Kidney epithelial cell (primary cell): Measurements from ENCODE around the gene SPATS1. TPM values are rescaled to one million over a fixed set of nuclear protein-coding genes. Genes with fewer than 3 reads are reported as not detected.

Source experiments
- DNase-seq: peaks from one replicate; pipeline ENCODE4 v3.0.0-alpha.2; 2010; ENCODE audit warnings: low read depth
- H3K27me3 ChIP-seq: 2 replicates; pipeline ENCODE4 v1.6.0; 2011; ENCODE audit warnings: low read length; ENCODE audit not compliant: control insufficient read depth, insufficient read depth
- H3K36me3 ChIP-seq: 2 replicates; pipeline ENCODE4 v1.5.1; 2011; ENCODE audit warnings: low read length; ENCODE audit not compliant: control insufficient read depth, insufficient read depth
- H3K4me3 ChIP-seq: 2 replicates; pipeline ENCODE4 v1.5.1; 2011; ENCODE audit warnings: low read depth, mild to moderate bottlenecking, control low read depth, low read length
- CTCF ChIP-seq: IDR thresholded peaks from 2 replicates; pipeline ENCODE4 v1.5.1; 2011; ENCODE audit warnings: mild to moderate bottlenecking, moderate library complexity, low read length, control low read depth, inconsistent platforms; ENCODE audit not compliant: insufficient read depth, poor library complexity, severe bottlenecking
- total RNA-seq: library from RNA; depleted of rRNA; stranded (reverse); fragments of >200 nt; gene quantifications from 2 replicates; pipeline ENCODE4 v1.2.3, GENCODE V29; 2015

Gene SPATS1
- total RNA-seq, 1 donor from 2014 or later: not detected

DNA sequence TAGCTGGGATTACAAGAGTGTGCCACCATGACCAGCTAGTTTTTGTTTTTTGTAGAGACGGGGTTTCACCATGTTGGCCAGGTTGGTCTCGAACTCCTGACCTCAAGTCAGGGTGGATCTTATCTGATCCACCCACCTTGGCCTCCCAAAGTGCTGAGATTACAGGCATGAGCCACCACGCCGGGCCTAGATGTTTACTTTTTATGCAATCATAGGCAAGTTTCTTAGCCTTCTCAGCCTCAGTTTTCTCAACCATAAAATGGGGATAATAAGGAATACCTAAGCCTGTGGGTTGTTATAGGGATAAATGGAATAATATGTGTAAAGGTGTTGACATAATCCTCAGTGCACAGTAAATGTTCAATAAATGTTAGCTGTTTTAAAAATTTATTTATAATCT is 9.8 kb downstream of the SPATS1 start:
- peaks cover 6% of the 10 kb centered on the region for H3K27me3 ChIP-seq
- DNase-seq: no peak
- TF ChIP-seq CTCF: no peak
- no peaks in the 10 kb centered on the region for H3K36me3 ChIP-seq
- no peak overlapping the region for H3K4me3 ChIP-seq

DNA sequence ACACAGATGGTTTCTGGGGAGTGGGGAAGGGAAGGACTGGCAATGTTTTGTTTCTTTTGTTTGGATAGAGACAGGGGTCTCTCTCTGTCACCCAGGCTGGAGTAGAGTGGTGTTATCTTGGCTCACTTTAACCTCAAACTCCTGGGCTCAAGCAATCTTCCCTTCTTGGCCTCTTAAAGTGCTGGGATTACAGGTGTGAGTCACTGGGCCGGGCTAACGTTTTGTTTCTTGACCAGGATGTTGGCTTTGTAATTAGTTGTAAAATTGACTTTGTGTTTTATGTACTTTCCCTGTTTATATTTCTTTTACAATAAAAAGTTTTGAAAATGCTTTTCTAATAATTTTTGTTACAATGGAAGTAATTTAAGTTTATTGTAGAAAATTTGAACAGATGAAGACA is 10.9 kb downstream of the SPATS1 start:
- DNase-seq: no peak
- no peak for TF ChIP-seq CTCF
- Histone ChIP-seq H3K36me3 (no peaks in the 10 kb centered on the region), H3K4me3 (no peak overlapping the region), H3K27me3 (peaks cover 6% of the 10 kb centered on the region)

DNA sequence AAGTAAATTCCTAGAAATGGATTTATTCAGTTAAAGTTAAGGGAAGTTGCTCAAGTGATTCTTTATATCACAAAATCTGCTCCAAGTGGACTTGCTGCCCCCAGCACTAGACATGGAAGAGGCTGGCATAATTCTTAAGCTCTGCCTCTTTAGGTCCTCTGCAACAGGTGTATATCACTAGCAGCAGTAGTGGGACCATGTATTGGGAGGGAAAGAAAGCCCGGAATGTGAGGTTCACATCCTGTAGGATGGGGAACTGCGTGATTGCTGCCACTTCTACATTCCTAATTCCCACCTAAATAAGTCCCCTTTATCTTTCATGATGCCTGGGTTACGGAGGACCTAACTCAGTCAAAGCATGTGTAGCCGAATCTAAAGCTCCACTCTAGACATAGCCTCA is 13.2 kb downstream of the SPATS1 start:
- no peak for DNase-seq
- H3K4me3 ChIP-seq: no peak overlapping the region
- TF ChIP-seq CTCF: no peak
- no peaks in the 10 kb centered on the region for H3K36me3 ChIP-seq
- H3K27me3 ChIP-seq: peaks cover 6% of the 10 kb centered on the region

DNA sequence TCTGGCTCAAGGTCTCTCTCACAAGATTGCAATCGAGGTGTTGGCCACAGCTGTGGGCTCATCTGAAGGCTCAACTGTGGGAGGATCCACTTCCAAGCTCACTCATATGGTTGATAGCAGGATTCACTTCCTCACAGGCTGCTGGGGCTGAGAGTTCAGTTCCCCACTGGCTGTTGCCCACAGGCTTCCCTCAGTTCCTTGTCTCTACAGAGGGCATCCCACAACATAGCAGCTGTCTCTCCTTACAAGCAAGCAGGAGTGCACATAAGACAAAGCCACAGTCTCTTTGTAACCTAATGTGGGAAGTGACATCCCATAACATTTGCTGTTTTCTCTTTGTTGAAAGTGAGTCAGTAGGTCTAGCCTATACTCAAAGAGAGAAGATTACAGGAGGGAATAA is 14.0 kb downstream of the SPATS1 start:
- Histone ChIP-seq H3K36me3 (no peaks in the 10 kb centered on the region), H3K27me3 (peaks cover 6% of the 10 kb centered on the region), H3K4me3 (no peak overlapping the region)
- TF ChIP-seq CTCF: no peak
- DNase-seq: no peak

DNA sequence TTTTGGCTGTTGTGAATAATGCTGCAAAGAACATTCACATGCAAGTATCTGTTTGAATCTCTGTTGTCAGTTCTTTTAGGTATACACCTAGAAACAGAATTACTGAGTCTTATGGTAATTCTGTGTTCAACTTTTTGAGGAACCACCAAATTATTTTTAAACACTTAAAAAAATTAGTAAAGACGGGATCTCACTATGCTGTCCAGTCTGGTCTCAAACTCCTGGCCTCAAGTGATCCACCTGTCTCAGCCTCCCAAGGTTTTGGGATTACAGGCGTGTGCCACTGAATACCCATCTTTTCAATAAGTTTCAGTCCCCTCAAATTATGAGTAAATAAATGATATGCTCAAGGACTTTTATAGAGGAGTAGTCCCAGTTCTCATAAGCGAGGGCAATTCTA is 17.5 kb downstream of the SPATS1 start:
- no peak for TF ChIP-seq CTCF
- Histone ChIP-seq H3K4me3 (no peak overlapping the region), H3K36me3 (no peaks in the 10 kb centered on the region), H3K27me3 (peaks cover 6% of the 10 kb centered on the region)
- DNase-seq: no peak

GRCh38 chr6:44361947-44362346 is 19.5 kb downstream of the SPATS1 start:
- no peak for DNase-seq
- TF ChIP-seq CTCF: no peak
- no peaks in the 10 kb centered on the region for H3K36me3 ChIP-seq
- no peak overlapping the region for H3K4me3 ChIP-seq
- no peaks in the 10 kb centered on the region for H3K27me3 ChIP-seq
